ENCODE measurements around the gene FLT3LG.

FLT3LG gene

DNA sequence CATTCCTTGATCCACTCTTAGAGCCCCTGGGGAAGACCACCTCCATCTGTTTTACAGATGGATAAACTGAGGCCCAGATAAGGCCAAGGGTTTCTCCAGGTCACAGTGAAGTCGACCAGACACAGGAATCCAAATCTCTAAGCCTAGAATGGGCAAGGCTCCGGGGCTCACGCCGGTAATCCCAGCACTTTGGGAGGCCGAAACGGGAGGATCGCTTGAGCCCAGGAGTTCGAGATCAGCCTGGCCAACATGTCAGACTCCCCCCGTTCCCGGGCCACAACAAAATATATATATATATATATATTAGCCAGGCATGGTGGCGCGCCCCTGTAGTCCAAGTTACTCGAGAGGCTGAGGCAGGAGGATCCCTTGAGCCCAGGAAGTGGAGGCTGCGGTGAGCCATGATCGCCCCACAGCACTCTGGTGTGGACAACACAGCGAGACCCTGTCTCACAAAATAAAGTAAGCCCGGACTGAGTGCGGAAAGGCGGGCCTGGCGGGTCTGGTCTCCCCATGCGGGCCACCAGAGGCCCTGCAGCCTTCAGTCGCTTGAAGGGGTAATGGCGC, 12.8 kb downstream of the FLT3LG start:
- TF ChIP-seq, protein P1, sequence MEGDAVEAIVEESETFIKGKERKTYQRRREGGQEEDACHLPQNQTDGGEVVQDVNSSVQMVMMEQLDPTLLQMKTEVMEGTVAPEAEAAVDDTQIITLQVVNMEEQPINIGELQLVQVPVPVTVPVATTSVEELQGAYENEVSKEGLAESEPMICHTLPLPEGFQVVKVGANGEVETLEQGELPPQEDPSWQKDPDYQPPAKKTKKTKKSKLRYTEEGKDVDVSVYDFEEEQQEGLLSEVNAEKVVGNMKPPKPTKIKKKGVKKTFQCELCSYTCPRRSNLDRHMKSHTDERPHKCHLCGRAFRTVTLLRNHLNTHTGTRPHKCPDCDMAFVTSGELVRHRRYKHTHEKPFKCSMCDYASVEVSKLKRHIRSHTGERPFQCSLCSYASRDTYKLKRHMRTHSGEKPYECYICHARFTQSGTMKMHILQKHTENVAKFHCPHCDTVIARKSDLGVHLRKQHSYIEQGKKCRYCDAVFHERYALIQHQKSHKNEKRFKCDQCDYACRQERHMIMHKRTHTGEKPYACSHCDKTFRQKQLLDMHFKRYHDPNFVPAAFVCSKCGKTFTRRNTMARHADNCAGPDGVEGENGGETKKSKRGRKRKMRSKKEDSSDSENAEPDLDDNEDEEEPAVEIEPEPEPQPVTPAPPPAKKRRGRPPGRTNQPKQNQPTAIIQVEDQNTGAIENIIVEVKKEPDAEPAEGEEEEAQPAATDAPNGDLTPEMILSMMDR (IDR thresholded peaks at IDR 0.05; ENCODE audit: low read depth, low read length), result no peak; the same call in 1 of the 2 replicates
- DNase-seq (ENCODE audit: extremely low read depth, low read depth), result no peak

DNA sequence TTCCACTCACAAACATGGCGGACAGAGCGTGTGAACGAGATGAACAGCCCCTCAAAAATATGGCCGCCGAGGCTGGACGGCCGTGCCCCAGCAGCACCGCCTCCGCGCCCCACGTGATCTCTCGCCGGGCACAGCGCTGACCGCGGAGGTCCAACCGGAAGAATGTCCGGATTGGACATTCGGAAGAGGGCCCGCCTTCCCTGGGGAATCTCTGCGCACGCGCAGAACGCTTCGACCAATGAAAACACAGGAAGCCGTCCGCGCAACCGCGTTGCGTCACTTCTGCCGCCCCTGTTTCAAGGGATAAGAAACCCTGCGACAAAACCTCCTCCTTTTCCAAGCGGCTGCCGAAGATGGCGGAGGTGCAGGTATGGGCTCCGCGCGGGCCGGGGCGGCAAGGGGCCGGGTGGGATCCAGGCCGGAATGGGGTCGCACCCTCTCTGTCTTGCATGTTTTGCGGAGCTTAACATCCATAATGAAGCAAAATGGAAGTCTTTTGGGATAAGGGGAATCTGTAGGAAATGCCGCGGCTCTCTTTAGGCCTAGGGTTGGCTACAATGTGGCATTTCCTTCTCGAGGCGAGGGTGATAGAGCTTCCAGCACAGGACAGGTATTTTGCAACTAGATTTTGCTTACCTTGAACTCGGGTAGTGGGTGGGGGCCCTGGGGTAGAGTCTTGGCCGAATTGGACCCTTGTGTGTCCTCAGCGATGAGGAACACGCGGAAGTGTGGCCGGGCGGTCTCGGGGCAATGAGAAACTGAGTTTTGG, 13.4 kb downstream of the FLT3LG start, which contains the start of gene RPL13A:
Gene RPL13A (plus strand): TSS at position 332 of the 769 bp plus-strand sequence. CDS start 22 bp downstream, at position 354.
- TF ChIP-seq, protein P1 (IDR thresholded peaks at IDR 0.05; ENCODE audit: low read depth, low read length), result no peak
- peak; percentile 99 for DNase-seq (ENCODE audit: extremely low read depth, low read depth)

DNA sequence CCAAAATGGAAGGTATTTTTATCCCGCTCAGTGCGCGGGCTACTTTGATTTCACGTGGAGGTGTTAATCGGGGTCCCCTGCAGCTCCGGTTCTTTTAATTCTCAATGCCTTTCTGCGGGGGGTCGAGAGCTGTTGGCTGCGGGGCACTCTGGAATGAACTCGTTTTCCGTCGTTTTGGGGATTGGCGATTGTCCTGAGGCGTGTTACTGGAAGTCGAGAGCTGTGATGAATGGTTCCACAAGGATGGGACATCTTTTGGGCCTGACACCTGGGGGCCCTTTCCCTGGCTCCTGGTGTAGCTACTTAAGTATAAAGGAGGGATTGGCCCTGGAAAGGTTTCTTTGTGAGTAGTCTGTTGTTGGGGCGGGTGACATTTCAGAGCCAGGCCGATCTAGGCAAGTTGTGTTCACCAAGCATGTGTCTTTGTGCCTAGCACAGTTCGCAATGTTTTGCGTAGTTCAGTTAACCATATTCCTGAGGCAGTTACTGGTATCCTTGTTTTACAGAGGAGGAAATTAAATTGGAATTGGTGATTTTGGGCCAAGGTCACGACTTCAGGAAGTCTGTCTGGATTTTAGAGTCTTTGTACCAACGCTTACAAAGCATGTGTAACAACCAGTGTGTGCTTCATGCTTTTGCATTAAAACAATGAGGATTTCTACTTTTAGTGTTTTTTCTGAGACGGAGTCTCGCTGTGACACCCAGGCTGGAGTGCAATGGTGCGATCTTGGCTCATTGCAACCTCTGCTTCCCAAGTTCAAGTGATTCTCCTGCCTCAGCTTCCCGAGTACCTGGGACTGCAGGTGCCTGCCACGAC, 14.2 kb downstream of the FLT3LG start:
- TF ChIP-seq, protein P1 (IDR thresholded peaks at IDR 0.05; ENCODE audit: low read depth, low read length), result no peak
- no peak for DNase-seq (ENCODE audit: extremely low read depth, low read depth)

DNA sequence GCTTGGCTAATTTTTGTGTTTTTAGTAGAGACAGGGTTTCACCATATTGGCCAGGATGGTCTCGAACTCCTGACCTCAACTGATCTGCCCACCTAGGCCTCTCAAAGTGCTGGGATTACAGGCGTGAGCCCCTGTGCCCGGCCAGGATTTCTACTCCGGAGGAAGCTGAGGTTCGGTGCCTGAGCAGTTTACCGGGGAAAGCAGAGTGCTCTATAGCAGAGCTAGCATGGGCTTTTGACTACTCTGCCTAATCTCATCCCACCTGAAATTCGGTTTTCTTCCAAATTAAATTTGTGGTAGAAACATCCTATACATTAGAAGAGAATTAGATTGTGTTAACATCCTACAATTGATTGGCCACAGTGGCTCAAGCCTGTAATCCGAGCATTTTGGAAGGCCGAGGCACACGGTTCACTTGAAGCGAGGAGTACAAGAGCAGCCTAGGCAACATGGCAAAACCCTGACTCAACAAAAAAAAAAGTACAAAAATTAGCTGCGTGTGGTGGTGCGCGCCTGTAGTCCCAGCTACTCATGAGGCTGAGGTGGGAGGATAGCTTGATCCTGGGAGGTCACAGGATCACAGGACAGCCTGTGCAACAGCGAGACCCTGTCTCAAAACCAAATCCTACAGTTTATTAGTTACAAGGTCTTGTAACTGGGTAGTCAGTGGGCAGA, 15.0 kb downstream of the FLT3LG start:
- DNase-seq (ENCODE audit: extremely low read depth, low read depth), result no peak
- TF ChIP-seq, protein P1 (IDR thresholded peaks at IDR 0.05; ENCODE audit: low read depth, low read length), result no peak

DNA sequence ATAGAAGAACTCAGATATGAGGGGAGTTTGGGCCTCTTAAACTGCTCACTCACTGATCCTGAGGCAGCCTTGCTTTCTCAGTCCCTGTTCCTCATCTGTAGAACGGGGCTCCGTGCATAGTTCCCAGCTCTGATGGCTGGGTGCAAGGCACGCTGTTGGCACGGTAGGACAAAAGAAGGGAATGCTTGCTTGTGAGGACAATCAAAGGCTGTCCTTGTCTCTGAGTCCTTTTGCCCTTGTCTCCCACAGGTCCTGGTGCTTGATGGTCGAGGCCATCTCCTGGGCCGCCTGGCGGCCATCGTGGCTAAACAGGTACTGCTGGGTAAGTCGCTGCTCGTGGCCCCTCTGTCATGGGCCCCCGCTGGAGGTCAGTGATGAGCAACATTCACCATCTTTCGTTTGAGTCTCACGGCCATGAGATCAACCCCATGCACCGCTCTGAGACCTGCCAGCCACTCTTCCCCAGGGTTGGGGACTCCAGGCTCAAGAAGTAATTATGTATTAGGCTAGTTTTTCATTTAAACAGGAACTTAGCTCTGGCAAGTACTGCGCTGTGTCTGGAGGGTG, 15.7 kb downstream of the FLT3LG start:
- TF ChIP-seq, protein P1 (IDR thresholded peaks at IDR 0.05; ENCODE audit: low read depth, low read length), result no peak
- no peak for DNase-seq (ENCODE audit: extremely low read depth, low read depth)

DNA sequence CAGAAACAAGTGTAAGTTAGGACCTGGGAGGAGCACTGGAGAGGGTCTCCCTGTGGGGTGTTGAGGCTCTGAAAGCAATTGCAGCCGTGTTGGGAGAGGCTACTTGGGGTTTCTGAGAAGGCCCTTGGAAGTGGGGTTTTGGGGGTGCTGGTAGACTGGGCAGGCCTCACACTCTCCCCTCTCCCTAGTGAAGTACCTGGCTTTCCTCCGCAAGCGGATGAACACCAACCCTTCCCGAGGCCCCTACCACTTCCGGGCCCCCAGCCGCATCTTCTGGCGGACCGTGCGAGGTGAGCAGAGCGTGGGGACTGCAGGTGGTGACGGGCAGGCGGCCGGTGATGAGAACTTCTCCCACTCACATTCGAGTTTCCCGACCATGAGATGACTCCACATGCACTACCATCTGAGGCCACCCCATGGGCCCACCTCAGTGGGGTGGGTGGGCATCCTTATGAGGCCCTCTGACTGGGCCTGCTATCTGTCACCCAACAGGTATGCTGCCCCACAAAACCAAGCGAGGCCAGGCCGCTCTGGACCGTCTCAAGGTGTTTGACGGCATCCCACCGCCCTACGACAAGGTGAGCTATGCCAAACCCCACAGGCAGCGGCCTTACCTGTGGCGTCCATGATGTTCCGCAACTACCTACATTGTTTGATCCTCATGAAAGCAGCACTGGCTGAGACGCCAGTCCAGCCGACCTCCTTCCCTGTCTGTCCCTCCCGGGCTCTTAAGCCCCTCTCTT, 16.4 kb downstream of the FLT3LG start:
- TF ChIP-seq, protein P1 (IDR thresholded peaks at IDR 0.05; ENCODE audit: low read depth, low read length), result no peak
- no peak for DNase-seq (ENCODE audit: extremely low read depth, low read depth)

Measured in AG09319 (cell line).